Endothelial cell of umbilical vein (primary cell): ENCODE data around the gene IRS1. TPM values are rescaled to one million over a fixed set of nuclear protein-coding genes. Genes with fewer than 3 reads are reported as not detected.

Experiments used
- BruUV-seq: library from RNA; stranded (reverse); fragments of 400-500 nt; replicated peaks from 2 replicates; lab custom pipeline; 2021; lab: Mats Ljungman, UMichigan
- CTCF ChIA-PET: fragments of 300-600, 350-600 bp; sonication (Branson Sonifier 250); formaldehyde crosslinking; loops from one replicate; lab custom pipeline; 2021; ENCODE audit warnings: antibody characterized with exemption, inconsistent platforms; lab: Charles Lee
- POLR2A ChIA-PET: fragments of 300-600, 350-600 bp; sonication (Branson Sonifier 250); formaldehyde crosslinking; loops from one replicate; lab custom pipeline; 2021; ENCODE audit warnings: antibody characterized with exemption, inconsistent platforms; lab: Charles Lee
- DNase-seq: peaks from one replicate; pipeline ENCODE4 v3.0.0-alpha.2; 2011; ENCODE audit warnings: low read depth, low spot score
- FAIRE-seq: peaks from 2 replicates; lab custom pipeline; 2011; peaks lifted over from hg19 to GRCh38; lab: Jason Lieb, UNC
- H2AFZ ChIP-seq: 2 replicates; pipeline ENCODE4 v1.6.0; 2012; ENCODE audit warnings: low read depth, low read length, control low read depth, inconsistent platforms
- H3K27ac ChIP-seq: 2 replicates; pipeline ENCODE4 v1.5.1; 2011; ENCODE audit warnings: low read depth, mild to moderate bottlenecking, control low read depth, low read length, moderate library complexity; ENCODE audit not compliant: insufficient read depth
- H3K27me3 ChIP-seq, 2 experiments: 2 replicates each; pipeline versions ENCODE4 v1.6.0 to v1.6.1; 2011; ENCODE audit warnings: low read length in 2 of 2, mixed read lengths in 1 of 2; ENCODE audit not compliant: control insufficient read depth in 2 of 2, insufficient read depth in 2 of 2
- H3K36me3 ChIP-seq, 2 experiments: 2 replicates in 1 of 2; 3 replicates in 1 of 2; pipeline ENCODE4 v1.5.1; 2011; ENCODE audit warnings: low read length in 2 of 2, mild to moderate bottlenecking in 1 of 2, moderate library complexity in 1 of 2; ENCODE audit not compliant: control insufficient read depth in 2 of 2, insufficient read depth in 2 of 2; ENCODE audit errors: extremely low read depth in 1 of 2
- H3K4me1 ChIP-seq: 3 replicates; pipeline ENCODE4 v1.5.1; 2011; ENCODE audit warnings: mild to moderate bottlenecking, low read length; ENCODE audit not compliant: control insufficient read depth, insufficient read depth; ENCODE audit errors: extremely low read depth
- H3K4me2 ChIP-seq: 2 replicates; pipeline ENCODE4 v1.6.1; 2011; ENCODE audit warnings: low read length, control low read depth, mixed read lengths; ENCODE audit not compliant: insufficient read depth
- H3K4me3 ChIP-seq, 3 experiments: fragments of 200-600 bp in 1 of 3; sonication (generic), shearing (Covaris generic) in 1 of 3; replicated peaks in 1 of 3; 2 replicates each; pipeline ENCODE4 v1.5.1; 2011 to 2016; ENCODE audit warnings: control low read depth in 3 of 3, low read length in 3 of 3, mild to moderate bottlenecking in 2 of 3, inconsistent platforms in 1 of 3, low read depth in 1 of 3, moderate library complexity in 1 of 3; ENCODE audit not compliant: insufficient read depth in 1 of 3
- H3K79me2 ChIP-seq: 2 replicates; pipeline ENCODE4 v1.6.0; 2012; ENCODE audit warnings: low read length, inconsistent platforms; ENCODE audit not compliant: control insufficient read depth, insufficient read depth
- H3K9ac ChIP-seq: replicated peaks from 2 replicates; pipeline ENCODE3; 2011; ENCODE audit warnings: low read length, control low read depth; ENCODE audit not compliant: insufficient read depth; ENCODE audit errors: extremely low read depth
- H3K9me1 ChIP-seq: replicated peaks from 3 replicates; pipeline ENCODE4 v1.6.0; 2011; ENCODE audit warnings: mild to moderate bottlenecking, low read length; ENCODE audit not compliant: control insufficient read depth, insufficient read depth; ENCODE audit errors: extremely low read depth
- H3K9me3 ChIP-seq: replicated peaks from 2 replicates; pipeline ENCODE4 v1.5.1; 2012; ENCODE audit warnings: low read length, inconsistent platforms; ENCODE audit not compliant: control insufficient read depth, insufficient read depth
- H4K20me1 ChIP-seq: replicated peaks from 2 replicates; pipeline ENCODE3; 2011; ENCODE audit warnings: mild to moderate bottlenecking, low read length; ENCODE audit not compliant: control insufficient read depth, insufficient read depth; ENCODE audit errors: extremely low read depth
- EZH2 ChIP-seq: IDR thresholded peaks from 2 replicates; pipeline ENCODE4 v1.6.1; 2012; ENCODE audit warnings: borderline replicate concordance, low read depth, mild to moderate bottlenecking, moderate library complexity, low read length, inconsistent platforms; ENCODE audit not compliant: severe bottlenecking
- FOS ChIP-seq: IDR thresholded peaks from 2 replicates; pipeline ENCODE4 v1.6.1; 2011; ENCODE audit warnings: mild to moderate bottlenecking, low read length, moderate library complexity, borderline replicate concordance; ENCODE audit not compliant: insufficient read depth
- GATA2 ChIP-seq: IDR thresholded peaks from 2 replicates; pipeline ENCODE4 v1.7.0; 2011; ENCODE audit warnings: low read depth, mild to moderate bottlenecking, moderate library complexity, mixed read lengths, low read length; ENCODE audit not compliant: insufficient read length, insufficient read depth
- JUN ChIP-seq: IDR thresholded peaks from 2 replicates; pipeline ENCODE4 v1.6.1; 2011; ENCODE audit warnings: borderline replicate concordance, low read depth; ENCODE audit not compliant: insufficient read length, insufficient read depth
- MYC ChIP-seq: IDR thresholded peaks from one replicate; pipeline ENCODE4 v1.6.1; 2011; ENCODE audit warnings: mild to moderate bottlenecking, low read depth, low read length
- POLR2A ChIP-seq: IDR thresholded peaks from 2 replicates; pipeline ENCODE4 v1.6.1; 2012; ENCODE audit warnings: low read depth, mild to moderate bottlenecking, control low read depth, low read length
- POLR2AphosphoS5 ChIP-seq: IDR thresholded peaks from 2 replicates; pipeline ENCODE4 v1.6.1; 2012; ENCODE audit warnings: low read depth, mild to moderate bottlenecking, control low read depth, low read length, moderate library complexity; ENCODE audit not compliant: insufficient read depth
- dilution Hi-C: fragments of 300-500 bp; cut with MboI; formaldehyde crosslinking; loops from one replicate; pipeline ENCODE4 v1.15.0; 2019; ENCODE audit warnings: low sequenced_read_pairs; ENCODE audit not compliant: extremely low pct_ligation_motif_present
- intact Hi-C: fragments of 100-400 bp; cut with micrococcal nuclease; formaldehyde crosslinking; loops from one replicate; pipeline ENCODE4 v1.10.0; 2022
- polyA plus RNA-seq, 4 experiments: library from polyadenylated mRNA; depleted of rRNA in 3 of 4; stranded (reverse) in 3 of 4; unstranded in 1 of 4; fragments of >200 nt; gene quantifications; 2 replicates each; pipeline versions ENCODE4 v1.2.1 to v1.2.3, GENCODE V29; 2011 to 2012; ENCODE audit warnings: missing spikeins in 1 of 4
- total RNA-seq: library from RNA; stranded (reverse); gene quantifications from 2 replicates; pipeline ENCODE4 v1.2.3, GENCODE V29; 2021
- TF ChIP-seq, protein P1 (sequence below): IDR thresholded peaks from 2 replicates; pipeline ENCODE4 v1.6.1; 2011; ENCODE audit not compliant: insufficient read depth, insufficient read length
- TF ChIP-seq, protein P2 (sequence below), 2 donors: IDR thresholded peaks; 1 replicate in 1 of 2; 2 replicates in 1 of 2; pipeline ENCODE4 v1.5.1; 2011; ENCODE audit warnings: low read length in 2 of 2, mild to moderate bottlenecking in 2 of 2, moderate library complexity in 2 of 2, control low read depth in 1 of 2, inconsistent platforms in 1 of 2, low read depth in 1 of 2; ENCODE audit not compliant: insufficient read depth in 1 of 2; ENCODE audit errors: extremely low read depth in 1 of 2

IRS1 gene
- total and polyA plus RNA-seq, 2 donors (not counting 3 experiments of a cell fraction or from before 2014, with no cell fraction given) = 0.10 to 0.11 TPM

DNA sequence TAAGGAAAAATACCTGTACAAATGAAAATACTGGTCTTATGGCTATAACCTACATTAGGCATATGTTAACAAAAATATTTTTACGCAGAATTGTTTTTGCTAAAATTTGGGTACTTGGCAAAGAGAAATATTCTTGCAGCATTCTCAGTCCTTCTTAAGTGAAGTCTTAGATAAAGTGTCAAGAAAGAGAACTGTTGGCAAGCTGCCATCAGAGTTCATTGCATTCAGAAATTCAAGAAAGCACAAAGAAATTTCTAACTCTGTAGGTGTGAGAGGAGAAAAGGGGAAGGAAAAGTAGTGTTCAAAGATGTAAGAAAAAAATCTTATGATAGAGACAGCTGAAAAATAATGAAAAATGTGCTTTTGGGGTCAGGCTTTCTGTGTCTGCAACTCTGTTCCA, 86.7 kb downstream of the IRS1 start:
- dilution Hi-C loops (no loop called here), intact Hi-C loops (no loop called here)
- H3K27ac ChIP-seq = no peak overlapping the region
- no peaks in the 10 kb centered on the region for H3K9me1 ChIP-seq
- BruUV-seq = no TSS peak
- no peak overlapping the region for H3K9ac ChIP-seq
- FAIRE-seq (no peak), DNase-seq (no peak)
- no peaks in the 10 kb centered on the region for H3K9me3 ChIP-seq
- no peak overlapping the region for H3K4me3 ChIP-seq
- ChIA-PET POLR2A (no interaction called here), CTCF (no interaction called here)
- TF ChIP-seq JUN (no peak), FOS (no peak), POLR2AphosphoS5 (no peak), MYC (no peak), EZH2 (no peak), POLR2A (no peak), GATA2 (no peak)
- TF ChIP-seq, protein P1, sequence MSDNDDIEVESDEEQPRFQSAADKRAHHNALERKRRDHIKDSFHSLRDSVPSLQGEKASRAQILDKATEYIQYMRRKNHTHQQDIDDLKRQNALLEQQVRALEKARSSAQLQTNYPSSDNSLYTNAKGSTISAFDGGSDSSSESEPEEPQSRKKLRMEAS = no peak
- TF ChIP-seq, protein P2, sequence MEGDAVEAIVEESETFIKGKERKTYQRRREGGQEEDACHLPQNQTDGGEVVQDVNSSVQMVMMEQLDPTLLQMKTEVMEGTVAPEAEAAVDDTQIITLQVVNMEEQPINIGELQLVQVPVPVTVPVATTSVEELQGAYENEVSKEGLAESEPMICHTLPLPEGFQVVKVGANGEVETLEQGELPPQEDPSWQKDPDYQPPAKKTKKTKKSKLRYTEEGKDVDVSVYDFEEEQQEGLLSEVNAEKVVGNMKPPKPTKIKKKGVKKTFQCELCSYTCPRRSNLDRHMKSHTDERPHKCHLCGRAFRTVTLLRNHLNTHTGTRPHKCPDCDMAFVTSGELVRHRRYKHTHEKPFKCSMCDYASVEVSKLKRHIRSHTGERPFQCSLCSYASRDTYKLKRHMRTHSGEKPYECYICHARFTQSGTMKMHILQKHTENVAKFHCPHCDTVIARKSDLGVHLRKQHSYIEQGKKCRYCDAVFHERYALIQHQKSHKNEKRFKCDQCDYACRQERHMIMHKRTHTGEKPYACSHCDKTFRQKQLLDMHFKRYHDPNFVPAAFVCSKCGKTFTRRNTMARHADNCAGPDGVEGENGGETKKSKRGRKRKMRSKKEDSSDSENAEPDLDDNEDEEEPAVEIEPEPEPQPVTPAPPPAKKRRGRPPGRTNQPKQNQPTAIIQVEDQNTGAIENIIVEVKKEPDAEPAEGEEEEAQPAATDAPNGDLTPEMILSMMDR (IDR thresholded peaks at IDR 0.05; ENCODE audit: extremely low read depth in 1 of 2, insufficient read depth in 1 of 2, low read depth in 1 of 2, low read length in 2 of 2) = no peak
- no peaks in the 10 kb centered on the region for H3K36me3 ChIP-seq
- no peaks in the 10 kb centered on the region for H3K27me3 ChIP-seq
- H4K20me1 ChIP-seq = no peaks in the 10 kb centered on the region
- H2AFZ ChIP-seq = no peak overlapping the region
- H3K79me2 ChIP-seq = no peaks in the 10 kb centered on the region
- no peaks in the 10 kb centered on the region for H3K4me1 ChIP-seq
- H3K4me2 ChIP-seq = no peak overlapping the region
